Activated CD4-positive, alpha-beta T cell treated with anti-CD3 and anti-CD28 coated beads, Interleukin-2, Interleukin-4, amounts not matched to agents 100 ng/mL and 50 ng/mL, durations not matched to agents 16 hours and 8 hours (primary cell): ENCODE measurements around the gene SNAI3.

Experiments
- DNase-seq: peaks from one replicate; pipeline ENCODE4 v3.0.0-alpha.2; 2020; ENCODE audit warnings: low spot score

SNAI3 gene

DNA sequence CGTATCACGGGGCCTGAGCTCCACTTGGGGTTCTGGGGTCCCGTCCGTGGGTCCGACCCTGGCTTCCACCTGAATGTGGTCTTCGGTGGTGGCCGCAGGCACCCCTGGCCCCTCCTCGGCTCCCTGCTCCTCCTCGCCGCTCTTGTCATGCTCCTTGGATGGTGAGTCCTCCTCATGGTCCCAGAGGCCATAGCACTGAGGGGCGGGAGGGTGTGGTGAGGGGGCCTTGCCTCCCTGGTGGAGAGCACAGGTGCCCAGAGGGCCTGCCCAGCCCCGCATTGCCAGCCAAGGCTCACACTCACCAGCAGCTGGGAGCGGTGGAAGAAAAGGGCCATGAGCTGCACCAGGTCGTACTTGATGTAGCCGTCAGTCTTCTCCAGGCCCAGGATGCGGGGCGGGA, 34.9 kb upstream of the SNAI3 start:
- no peak for DNase-seq

- no peak for DNase-seq
Measured at GRCh38 chr16:88720396-88720970, 34.2 kb upstream of the SNAI3 start.

GRCh38 chr16:88719933-88720296, 33.6 kb upstream of the SNAI3 start:
- DNase-seq = no peak

DNA sequence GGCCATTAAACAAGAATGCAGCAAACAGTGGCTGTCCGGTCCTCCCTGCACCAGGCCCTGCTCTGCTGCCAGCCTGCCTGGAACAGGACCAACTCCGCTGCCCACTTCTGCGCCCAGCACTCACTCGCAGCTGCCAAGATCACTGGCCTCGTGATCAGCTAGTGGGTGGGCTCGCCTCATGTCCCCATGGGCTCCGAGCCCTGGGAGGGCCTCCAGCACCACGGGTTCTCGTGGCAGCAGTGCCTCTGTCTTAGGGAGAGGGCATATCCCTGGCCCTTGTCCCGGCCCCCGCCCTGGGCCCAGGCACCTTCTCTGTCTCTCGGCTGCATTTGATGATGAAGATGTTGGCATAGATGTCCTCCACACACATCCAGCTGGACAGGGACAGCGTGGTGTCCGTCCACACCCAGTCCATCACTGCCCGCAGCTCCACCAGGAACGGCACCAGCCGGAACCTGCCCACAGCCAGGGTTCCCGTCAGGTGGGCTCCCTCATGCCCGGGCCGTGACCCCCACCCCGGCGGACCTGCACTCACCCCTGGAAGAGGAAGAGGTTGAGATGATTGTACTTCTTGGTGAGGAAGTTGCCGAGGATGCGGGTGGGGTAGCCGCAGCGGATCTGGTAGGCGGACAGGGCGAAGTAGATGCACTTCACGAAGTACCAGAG, 33.1 kb upstream of the SNAI3 start:
- DNase-seq = no peak

- DNase-seq = no peak
Measured at GRCh38 chr16:88718178-88718577, 31.9 kb upstream of the SNAI3 start.

DNA sequence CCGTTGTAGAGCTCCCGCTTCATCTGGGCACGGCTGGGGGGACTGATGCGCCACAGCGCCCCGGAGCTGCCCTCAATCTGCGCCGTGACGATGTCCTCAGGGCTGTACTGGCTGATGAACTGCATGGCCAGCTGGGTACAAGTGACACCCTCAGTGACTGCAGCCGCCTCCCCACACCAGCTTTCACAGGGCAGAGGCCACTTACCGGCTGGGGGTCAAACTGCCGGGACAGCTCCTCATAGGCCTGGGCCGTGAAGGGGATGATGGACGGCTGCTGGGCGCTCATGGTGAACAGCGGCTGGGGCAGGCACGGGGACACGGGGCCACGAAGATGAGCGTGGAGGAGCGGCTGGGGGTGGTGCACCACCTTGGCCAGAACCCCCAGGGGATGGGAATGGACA, 30.3 kb upstream of the SNAI3 start:
- DNase-seq = no peak

GRCh38 chr16:88716201-88716600, 29.9 kb upstream of the SNAI3 start:
- DNase-seq = no peak

DNA sequence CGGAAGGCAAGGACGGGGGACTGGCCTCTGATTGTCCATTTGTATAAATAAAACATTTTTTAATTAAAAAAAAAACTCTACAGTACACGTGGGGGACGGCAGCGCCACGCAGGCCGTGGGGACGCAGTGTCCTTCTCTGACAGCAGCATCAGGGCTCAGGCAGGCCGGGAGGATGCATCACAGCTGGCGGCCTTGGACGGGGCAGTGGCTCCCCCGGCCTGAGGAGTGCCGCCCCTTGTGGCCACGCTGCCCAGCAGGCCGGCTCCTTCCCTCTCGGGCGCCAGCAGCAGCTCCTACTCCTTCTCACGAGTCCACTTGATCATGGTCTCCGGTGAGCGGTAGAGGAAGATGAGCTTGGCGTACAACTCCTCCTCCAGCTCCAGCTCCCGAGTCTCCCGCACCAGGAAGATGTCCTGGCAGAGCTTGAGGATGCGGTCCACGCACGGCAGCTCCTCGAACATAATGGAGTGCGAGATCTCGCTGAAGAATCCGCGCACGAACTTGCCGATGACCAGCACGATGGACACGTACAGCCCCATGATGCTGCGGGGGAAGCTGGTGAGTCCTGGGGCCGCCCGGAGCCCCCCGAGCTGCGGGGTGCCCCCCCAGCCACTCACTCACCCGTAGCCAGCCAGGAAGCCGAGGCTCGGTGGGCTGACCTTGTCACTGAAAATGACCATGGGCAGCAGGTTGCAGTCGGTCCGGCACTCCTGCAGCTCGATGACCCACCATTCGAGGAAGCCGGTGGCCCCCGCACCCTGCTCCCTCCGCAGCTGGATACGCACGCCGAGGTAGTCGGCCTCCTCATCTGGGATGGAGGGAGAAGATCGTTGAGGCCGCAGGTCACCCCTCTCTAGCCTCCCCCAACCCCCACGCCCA, 29.2 kb upstream of the SNAI3 start:
- no peak for DNase-seq

- DNase-seq = no peak
Measured at GRCh38 chr16:88714420-88715302, 28.4 kb upstream of the SNAI3 start.

- DNase-seq = no peak
Measured at GRCh38 chr16:88713568-88714419, 27.5 kb upstream of the SNAI3 start.

- no peak for DNase-seq
Measured at GRCh38 chr16:88713054-88713453, 26.7 kb upstream of the SNAI3 start.

DNA sequence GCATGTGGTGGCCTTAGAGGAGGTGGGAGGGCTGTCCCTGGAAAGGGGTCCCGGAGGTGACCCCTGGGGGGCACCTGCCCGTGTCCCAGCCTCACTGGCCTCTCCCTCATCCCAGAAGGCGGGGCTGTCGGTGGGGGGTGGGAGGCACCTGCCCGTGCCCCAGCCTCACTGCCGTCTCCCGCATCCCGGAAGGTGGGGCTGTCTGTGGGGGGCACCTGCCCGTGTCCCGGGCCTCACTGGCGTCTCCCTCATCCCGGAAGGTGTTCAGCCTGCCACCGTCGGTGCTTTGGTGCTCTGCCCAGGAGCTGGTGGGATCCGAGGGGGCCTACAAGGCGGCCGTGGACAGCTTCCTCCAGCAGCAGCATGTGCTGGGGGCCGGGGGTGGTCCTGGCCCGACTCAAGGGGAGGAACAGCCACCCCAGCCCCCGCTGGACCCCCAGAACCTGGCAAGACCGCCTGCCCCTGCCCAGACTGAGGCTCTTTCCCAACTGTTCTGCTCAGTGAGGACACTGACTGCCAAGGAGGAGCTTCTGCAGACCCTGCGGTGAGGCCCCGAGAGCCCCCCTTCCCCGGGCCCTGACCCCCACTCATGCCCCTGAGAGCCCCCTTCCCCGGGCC, 26.2 kb upstream of the SNAI3 start:
- no peak for DNase-seq

- DNase-seq = no peak
Measured at GRCh38 chr16:88711750-88712340, 25.5 kb upstream of the SNAI3 start.

DNA sequence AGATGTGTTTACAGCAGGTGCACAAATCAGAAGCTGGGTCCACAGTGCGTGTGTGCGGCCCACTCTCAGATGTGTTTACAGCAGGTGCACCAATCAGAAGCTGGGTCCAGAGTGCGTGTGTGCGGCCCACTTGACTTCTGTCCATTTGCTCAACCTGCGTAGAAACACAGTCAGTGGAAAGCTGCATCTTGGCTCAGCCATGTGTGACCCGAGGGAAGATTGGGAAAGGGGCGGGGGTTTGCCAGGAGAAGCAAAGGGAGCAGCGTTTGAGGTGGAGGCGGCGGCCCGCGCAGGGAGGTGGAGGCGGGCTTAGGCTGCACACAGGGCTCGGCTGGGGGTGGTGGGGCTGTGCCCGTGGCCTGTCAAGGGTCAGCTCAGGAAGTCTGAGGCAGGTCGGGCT, 24.2 kb upstream of the SNAI3 start:
- no peak for DNase-seq

- no peak for DNase-seq
Measured at GRCh38 chr16:88706965-88707826, 20.9 kb upstream of the SNAI3 start.

DNA sequence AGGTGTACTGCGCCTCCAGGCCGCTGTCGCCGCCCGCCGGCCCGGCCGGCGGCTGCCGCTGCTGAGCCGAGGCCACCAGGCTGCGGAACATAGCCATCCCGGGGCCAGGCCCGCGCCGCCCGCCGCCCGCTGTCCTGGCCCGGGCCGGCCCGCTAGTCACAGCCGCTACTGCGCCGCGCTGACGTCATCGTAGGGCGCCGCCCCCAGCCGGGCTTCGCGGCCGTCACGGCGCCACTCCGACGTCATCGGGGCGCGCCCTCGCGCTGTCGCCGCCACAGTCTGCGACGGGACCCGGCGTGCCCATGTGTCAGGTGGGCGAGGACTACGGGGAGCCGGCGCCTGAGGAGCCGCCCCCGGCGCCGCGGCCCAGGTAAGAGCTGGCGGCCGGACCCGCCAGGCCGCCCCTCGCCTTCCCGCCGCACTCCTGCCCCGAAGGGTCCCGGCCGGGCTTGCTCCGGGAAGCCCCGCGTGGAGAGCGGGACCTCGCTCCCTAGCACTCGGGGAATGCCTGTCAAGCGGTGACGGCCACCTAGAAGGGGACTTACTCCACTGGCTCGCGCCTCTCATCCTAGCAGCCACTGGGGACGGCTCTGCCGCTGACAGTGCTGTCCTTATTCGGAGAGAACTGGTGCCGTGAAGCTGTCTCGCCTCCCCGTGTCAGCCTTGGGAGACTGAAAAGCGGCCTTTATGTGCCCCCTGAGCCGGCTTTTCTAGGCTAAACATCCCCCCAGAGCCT, 20.1 kb upstream of the SNAI3 start, which contains the start of the genes CTU2 and RNF166:
Gene CTU2, plus strand, starts transcription at position 275 of the 736 bp plus-strand sequence. Its CDS starts 28 bp downstream, at position 303.
Gene RNF166, minus strand, starts transcription at position 180 of the 736 bp plus-strand sequence. Its CDS starts 83 bp downstream, at position 97.
- DNase-seq = peak; percentile 92

DNA sequence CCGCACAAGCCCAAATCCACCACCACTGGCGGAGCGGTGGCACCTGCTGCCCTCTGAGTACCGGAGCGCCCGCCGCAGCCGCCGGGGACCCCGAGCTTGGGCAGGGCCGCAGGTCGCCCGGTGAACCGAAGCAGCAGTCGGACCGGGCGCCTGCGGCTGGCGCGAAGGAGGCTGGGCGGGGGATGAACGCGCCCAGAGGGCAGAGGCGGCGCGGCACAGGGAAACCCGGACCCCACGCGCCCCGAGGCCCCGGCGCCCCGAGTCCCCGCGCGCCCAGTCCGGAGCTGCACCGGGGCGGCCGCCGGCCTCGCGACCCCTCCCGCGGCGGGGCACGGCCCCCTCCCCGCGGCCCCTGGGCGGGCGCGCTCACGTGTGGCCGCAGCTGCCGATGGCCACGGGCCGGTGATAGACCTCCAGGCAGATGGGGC, 19.5 kb upstream of the SNAI3 start:
- DNase-seq = no peak

- no peak for DNase-seq
Measured at GRCh38 chr16:88705076-88705684, 18.9 kb upstream of the SNAI3 start.
